Fibroblast of lung (primary cell): ENCODE results near the gene XCR1.

Experiments used
- EZH2 ChIP-seq: IDR thresholded peaks from 2 replicates; pipeline ENCODE4 v1.5.1; 2012; ENCODE audit warnings: low read length, control low read depth, mild to moderate bottlenecking; ENCODE audit errors: missing control alignments
- TF ChIP-seq, protein P1 (sequence below), 2 donors: IDR thresholded peaks in 1 of 2; conservative IDR thresholded peaks in 1 of 2; 1 replicate in 1 of 2; 2 replicates in 1 of 2; pipeline ENCODE4 v1.5.1; 2011 to 2012; ENCODE audit warnings: low read length in 2 of 2, control low read depth in 1 of 2, inconsistent platforms in 1 of 2, low read depth in 1 of 2, mild to moderate bottlenecking in 1 of 2

GRCh38 chr3:46067401-46067800 lies 40.1 kb upstream of the XCR1 start:
- TF ChIP-seq, protein P1, sequence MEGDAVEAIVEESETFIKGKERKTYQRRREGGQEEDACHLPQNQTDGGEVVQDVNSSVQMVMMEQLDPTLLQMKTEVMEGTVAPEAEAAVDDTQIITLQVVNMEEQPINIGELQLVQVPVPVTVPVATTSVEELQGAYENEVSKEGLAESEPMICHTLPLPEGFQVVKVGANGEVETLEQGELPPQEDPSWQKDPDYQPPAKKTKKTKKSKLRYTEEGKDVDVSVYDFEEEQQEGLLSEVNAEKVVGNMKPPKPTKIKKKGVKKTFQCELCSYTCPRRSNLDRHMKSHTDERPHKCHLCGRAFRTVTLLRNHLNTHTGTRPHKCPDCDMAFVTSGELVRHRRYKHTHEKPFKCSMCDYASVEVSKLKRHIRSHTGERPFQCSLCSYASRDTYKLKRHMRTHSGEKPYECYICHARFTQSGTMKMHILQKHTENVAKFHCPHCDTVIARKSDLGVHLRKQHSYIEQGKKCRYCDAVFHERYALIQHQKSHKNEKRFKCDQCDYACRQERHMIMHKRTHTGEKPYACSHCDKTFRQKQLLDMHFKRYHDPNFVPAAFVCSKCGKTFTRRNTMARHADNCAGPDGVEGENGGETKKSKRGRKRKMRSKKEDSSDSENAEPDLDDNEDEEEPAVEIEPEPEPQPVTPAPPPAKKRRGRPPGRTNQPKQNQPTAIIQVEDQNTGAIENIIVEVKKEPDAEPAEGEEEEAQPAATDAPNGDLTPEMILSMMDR (conservative IDR thresholded peaks at IDR 0.05 in 1 of 2, IDR thresholded peaks at IDR 0.05 in 1 of 2; ENCODE audit: low read depth in 1 of 2, low read length in 2 of 2): no peak
- no peak for TF ChIP-seq EZH2
